Loucy (cell line): Measurements from ENCODE around the gene ATG7.

Experiments
- H2AFZ ChIP-seq: fragments of 200-600 bp; sonication (generic); 2 replicates; pipeline ENCODE4 v1.6.0; 2016; ENCODE audit warnings: antibody characterized with exemption, mild to moderate bottlenecking, low read length, moderate library complexity
- H3F3A ChIP-seq: fragments of 200-600 bp; 2 replicates; pipeline ENCODE4 v1.6.0; 2016; ENCODE audit warnings: antibody characterized with exemption, low read depth, mild to moderate bottlenecking
- H3K27me3 ChIP-seq: fragments of 200-600 bp; sonication (generic); 2 replicates; pipeline ENCODE4 v1.6.1; 2014; ENCODE audit warnings: low read length, mild to moderate bottlenecking; ENCODE audit not compliant: insufficient read depth, poor library complexity, severe bottlenecking
- H3K36me3 ChIP-seq: fragments of 200-600 bp; sonication (generic); 2 replicates; pipeline ENCODE4 v1.6.1; 2016; ENCODE audit warnings: low read length; ENCODE audit not compliant: insufficient read depth
- H3K4me1 ChIP-seq: fragments of 200-600 bp; sonication (generic); 2 replicates; pipeline ENCODE4 v1.5.1; 2014; ENCODE audit warnings: low read length, mild to moderate bottlenecking; ENCODE audit not compliant: insufficient read depth, poor library complexity, severe bottlenecking
- H3K4me2 ChIP-seq: fragments of 200-600 bp; sonication (generic); 2 replicates; pipeline ENCODE4 v1.6.0; 2014; ENCODE audit warnings: antibody characterized with exemption, low read length, low read depth, mild to moderate bottlenecking; ENCODE audit not compliant: poor library complexity, severe bottlenecking
- H3K4me3 ChIP-seq: fragments of 200-600 bp; sonication (generic); 2 replicates; pipeline ENCODE4 v1.5.1; 2014; ENCODE audit warnings: low read length, mild to moderate bottlenecking, mixed read lengths; ENCODE audit not compliant: poor library complexity, severe bottlenecking
- H3K79me2 ChIP-seq: fragments of 200-600 bp; sonication (generic); 2 replicates; pipeline ENCODE4 v1.6.1; 2014; ENCODE audit warnings: low read length; ENCODE audit not compliant: insufficient read depth
- H3K9ac ChIP-seq: fragments of 200-600 bp; sonication (generic); 2 replicates; pipeline ENCODE4 v1.6.0; 2014; ENCODE audit warnings: mild to moderate bottlenecking, low read depth, low read length, moderate library complexity; ENCODE audit not compliant: poor library complexity, severe bottlenecking
- H3K9me2 ChIP-seq: fragments of 200-600 bp; sonication (generic); replicated peaks from 2 replicates; pipeline ENCODE4 v1.6.1; 2016; ENCODE audit warnings: low read depth, low read length, mixed read lengths
- H3K9me3 ChIP-seq: fragments of 200-600 bp; sonication (generic); 2 replicates; pipeline ENCODE4 v1.6.1; 2014; ENCODE audit warnings: mild to moderate bottlenecking, antibody characterized with exemption, low read length, low read depth; ENCODE audit not compliant: insufficient read depth
- H4K20me1 ChIP-seq: fragments of 200-600 bp; sonication (generic); 2 replicates; pipeline ENCODE4 v1.6.0; 2014; ENCODE audit warnings: antibody characterized with exemption, low read length, mild to moderate bottlenecking; ENCODE audit not compliant: insufficient read depth, poor library complexity, severe bottlenecking
- CTCF ChIP-seq: fragments of 200-600 bp; sonication (generic); conservative IDR thresholded peaks from 2 replicates; pipeline ENCODE4 v1.5.1; 2014; ENCODE audit warnings: mild to moderate bottlenecking, antibody characterized with exemption, low read length
- EZH2phosphoT487 ChIP-seq: fragments of 200-600 bp; IDR thresholded peaks from 2 replicates; pipeline ENCODE4 v1.6.1; 2018; ENCODE audit warnings: antibody characterized with exemption, mild to moderate bottlenecking, moderate library complexity, borderline replicate concordance

ATG7 gene

GRCh38 chr3:11529281-11529680, 257.1 kb downstream of the ATG7 start:
- Histone ChIP-seq H4K20me1 (no peaks in the 10 kb centered on the region), H3K36me3 (no peaks in the 10 kb centered on the region), H3K9me2 (no peaks in the 10 kb centered on the region), H3K27me3 (no peaks in the 10 kb centered on the region), H3K79me2 (no peaks in the 10 kb centered on the region), H3F3A (no peaks in the 10 kb centered on the region), H2AFZ (no peak overlapping the region), H3K9me3 (no peaks in the 10 kb centered on the region), H3K4me2 (no peak overlapping the region), H3K9ac (no peak overlapping the region), H3K4me1 (no peaks in the 10 kb centered on the region), H3K4me3 (no peak overlapping the region)
- TF ChIP-seq EZH2phosphoT487 = no peak
- TF ChIP-seq CTCF = no peak

DNA sequence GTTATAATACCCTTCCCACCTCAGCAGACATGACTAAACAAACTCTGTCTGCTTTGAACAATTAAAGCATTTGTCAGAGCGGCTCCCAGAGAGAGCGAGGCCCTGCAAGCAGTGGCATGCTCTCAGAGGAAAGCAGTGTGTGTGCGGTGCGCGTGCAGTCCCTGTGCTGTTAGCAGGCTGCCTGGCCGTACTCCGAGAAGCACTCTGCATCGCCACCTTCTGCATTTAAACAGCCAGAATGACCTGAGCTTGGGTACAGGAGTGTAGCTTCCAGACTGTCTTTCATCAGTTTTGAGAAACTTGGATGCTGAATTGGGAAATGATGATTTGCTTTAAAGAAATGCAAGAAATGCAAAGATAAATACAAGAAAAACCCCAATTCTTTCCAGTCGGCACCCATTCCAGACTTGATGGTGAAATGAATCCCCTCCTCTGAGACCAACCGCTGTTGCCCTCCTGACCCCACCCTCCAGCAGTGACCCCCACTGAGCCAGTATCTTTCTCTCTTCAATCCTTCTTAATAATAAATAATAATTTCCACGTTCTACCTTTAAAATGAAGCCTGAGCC, 258.0 kb downstream of the ATG7 start:
- Histone ChIP-seq H4K20me1 (no peaks in the 10 kb centered on the region), H3K79me2 (no peaks in the 10 kb centered on the region), H3K9me2 (no peaks in the 10 kb centered on the region), H3K4me3 (no peak overlapping the region), H3F3A (no peaks in the 10 kb centered on the region), H3K9me3 (no peaks in the 10 kb centered on the region), H3K4me2 (no peak overlapping the region), H2AFZ (no peak overlapping the region), H3K36me3 (no peaks in the 10 kb centered on the region), H3K9ac (no peak overlapping the region), H3K4me1 (no peaks in the 10 kb centered on the region), H3K27me3 (no peaks in the 10 kb centered on the region)
- no peak for TF ChIP-seq CTCF
- no peak for TF ChIP-seq EZH2phosphoT487

GRCh38 chr3:11532931-11533391, 260.8 kb downstream of the ATG7 start:
- Histone ChIP-seq H3K4me2 (no peak overlapping the region), H3K9me3 (no peaks in the 10 kb centered on the region), H3F3A (no peaks in the 10 kb centered on the region), H3K79me2 (no peaks in the 10 kb centered on the region), H3K27me3 (no peaks in the 10 kb centered on the region), H2AFZ (no peak overlapping the region), H4K20me1 (no peaks in the 10 kb centered on the region), H3K4me1 (no peaks in the 10 kb centered on the region), H3K36me3 (no peaks in the 10 kb centered on the region), H3K9me2 (no peaks in the 10 kb centered on the region), H3K9ac (no peak overlapping the region), H3K4me3 (no peak overlapping the region)
- TF ChIP-seq CTCF (no peak), EZH2phosphoT487 (no peak)
